Activated CD8-positive, alpha-beta T cell treated with anti-CD3 and anti-CD28 coated beads, Interleukin-2, amount 10 ng/mL, durations not matched to agents 7 days and 5 days (primary cell): Measurements from ENCODE around the gene HMGXB3. TPM values are rescaled to one million over a fixed set of nuclear protein-coding genes. Genes with fewer than 3 reads are reported as not detected.

Experiments used
- ATAC-seq: fragments of 150-1000 bp; cut with Tn5 transposase; one replicate; pipeline ENCODE4 v1.10.0; 2021; ENCODE audit warnings: moderate library complexity
- CTCF ChIA-PET: fragments of 350-600 bp; sonication (Branson Sonifier 250); formaldehyde crosslinking; loops from one replicate; lab custom pipeline; 2021; ENCODE audit warnings: antibody characterized with exemption; lab: Charles Lee
- POLR2A ChIA-PET: fragments of 350-600 bp; sonication (Branson Sonifier 250); formaldehyde crosslinking; loops from one replicate; lab custom pipeline; 2021; ENCODE audit warnings: antibody characterized with exemption; lab: Charles Lee
- DNase-seq: peaks from one replicate; pipeline ENCODE4 v3.0.0-alpha.2; 2020
- H3K27ac Mint-ChIP-seq: one replicate; pipeline ENCODE4 v1.8.0; 2021; ENCODE audit warnings: mild to moderate bottlenecking, mixed read lengths
- H3K27me3 Mint-ChIP-seq: one replicate; pipeline ENCODE4 v1.8.0; 2021; ENCODE audit warnings: low read depth, mixed read lengths
- H3K36me3 Mint-ChIP-seq: one replicate; pipeline ENCODE4 v1.8.0; 2021; ENCODE audit warnings: low read depth, mixed read lengths
- H3K4me1 Mint-ChIP-seq: one replicate; pipeline ENCODE4 v1.8.0; 2021; ENCODE audit warnings: low read depth, mixed read lengths
- H3K4me3 Mint-ChIP-seq: one replicate; pipeline ENCODE4 v1.8.0; 2021; ENCODE audit warnings: mild to moderate bottlenecking, mixed read lengths
- H3K9me3 Mint-ChIP-seq: one replicate; pipeline ENCODE4 v1.8.0; 2022; ENCODE audit warnings: mixed read lengths; ENCODE audit not compliant: insufficient read depth
- total RNA-seq, 2 experiments: library from RNA; stranded (reverse); gene quantifications; one replicate each; pipeline ENCODE4 v1.2.3, GENCODE V29; 2021

Gene HMGXB3
- total RNA-seq, 2 experiments from 2014 or later, result 36.5 to 37.5 TPM

DNA sequence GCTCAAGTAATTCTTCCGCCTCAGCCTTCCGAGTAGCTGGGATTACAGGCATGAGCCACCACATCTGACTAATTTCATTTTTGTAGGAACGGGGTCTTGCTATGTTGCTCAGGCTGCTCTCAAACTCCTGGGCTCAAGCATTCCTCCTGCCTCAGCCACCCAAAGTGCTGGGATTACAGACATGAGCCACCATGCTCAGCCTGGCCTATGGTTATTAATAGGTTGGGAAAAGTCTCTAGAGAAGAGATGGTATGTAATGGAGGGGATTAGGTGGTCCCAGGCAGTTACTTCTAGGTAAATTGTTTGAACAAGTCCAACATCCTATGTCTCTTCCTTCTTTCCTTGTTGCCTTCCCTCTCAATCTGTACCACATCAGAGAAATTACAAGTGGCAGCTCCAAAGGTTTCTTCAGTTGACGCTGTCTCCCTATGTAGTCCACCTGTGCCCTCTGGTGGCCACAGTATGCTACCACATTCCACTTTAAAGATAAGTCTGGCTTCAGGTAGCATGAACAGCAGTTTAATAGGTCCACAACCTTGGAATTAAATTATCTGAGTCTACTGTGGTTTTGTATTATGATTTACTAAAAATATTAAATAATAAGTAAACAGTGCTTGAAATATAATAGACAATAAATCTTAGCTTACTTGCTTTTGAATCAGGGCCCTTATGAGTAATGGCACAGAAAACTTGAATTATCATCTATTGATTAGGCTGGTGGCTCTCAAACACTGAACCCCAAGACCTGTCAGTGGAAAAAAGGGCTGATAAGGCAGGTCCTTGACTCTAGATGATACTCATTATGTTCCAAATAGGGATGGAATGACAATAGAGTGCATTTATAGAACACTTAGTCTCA lies 9.8 kb upstream of the HMGXB3 start:
- CTCF ChIA-PET, result interaction anchor here (0.6 to 5.1 kb wide), 28 partner anchors 8 to 372 kb away, joined by 3 to 155 read pairs (median 6); partner anchors contain the start of genes HMGXB3, SLC26A2 and TIGD6
- no peaks in the 10 kb centered on the region for H3K36me3 Mint-ChIP-seq
- H3K9me3 Mint-ChIP-seq, result no peaks in the 10 kb centered on the region
- no peak overlapping the region for H3K27ac Mint-ChIP-seq
- peak; percentile 85 for ATAC-seq
- peak; percentile 80 for DNase-seq
- POLR2A ChIA-PET, result interaction anchor here (0.6 to 0.9 kb wide), 2 partner anchors 153 to 157 kb away, joined by 3 read pairs; no protein-coding TSS in a partner anchor
- no peak overlapping the region for H3K4me3 Mint-ChIP-seq
- H3K4me1 Mint-ChIP-seq, result peaks cover 2% of the 10 kb centered on the region
- H3K27me3 Mint-ChIP-seq, result no peaks in the 10 kb centered on the region

- ATAC-seq (no peak), DNase-seq (no peak)
- Mint-ChIP-seq H3K9me3 (no peaks in the 10 kb centered on the region), H3K4me1 (peaks cover 2% of the 10 kb centered on the region), H3K27ac (no peak overlapping the region), H3K36me3 (no peaks in the 10 kb centered on the region), H3K4me3 (no peak overlapping the region), H3K27me3 (no peaks in the 10 kb centered on the region)
- CTCF ChIA-PET, result interaction anchor here (1.0 to 5.1 kb wide), 7 partner anchors 24 to 326 kb away, joined by 3 to 155 read pairs (median 15); partner anchors contain the start of gene SLC26A2
- POLR2A ChIA-PET, result no interaction called here
Observed at GRCh38 chr5:149993471-149993870, 7.1 kb upstream of the HMGXB3 start.

DNA sequence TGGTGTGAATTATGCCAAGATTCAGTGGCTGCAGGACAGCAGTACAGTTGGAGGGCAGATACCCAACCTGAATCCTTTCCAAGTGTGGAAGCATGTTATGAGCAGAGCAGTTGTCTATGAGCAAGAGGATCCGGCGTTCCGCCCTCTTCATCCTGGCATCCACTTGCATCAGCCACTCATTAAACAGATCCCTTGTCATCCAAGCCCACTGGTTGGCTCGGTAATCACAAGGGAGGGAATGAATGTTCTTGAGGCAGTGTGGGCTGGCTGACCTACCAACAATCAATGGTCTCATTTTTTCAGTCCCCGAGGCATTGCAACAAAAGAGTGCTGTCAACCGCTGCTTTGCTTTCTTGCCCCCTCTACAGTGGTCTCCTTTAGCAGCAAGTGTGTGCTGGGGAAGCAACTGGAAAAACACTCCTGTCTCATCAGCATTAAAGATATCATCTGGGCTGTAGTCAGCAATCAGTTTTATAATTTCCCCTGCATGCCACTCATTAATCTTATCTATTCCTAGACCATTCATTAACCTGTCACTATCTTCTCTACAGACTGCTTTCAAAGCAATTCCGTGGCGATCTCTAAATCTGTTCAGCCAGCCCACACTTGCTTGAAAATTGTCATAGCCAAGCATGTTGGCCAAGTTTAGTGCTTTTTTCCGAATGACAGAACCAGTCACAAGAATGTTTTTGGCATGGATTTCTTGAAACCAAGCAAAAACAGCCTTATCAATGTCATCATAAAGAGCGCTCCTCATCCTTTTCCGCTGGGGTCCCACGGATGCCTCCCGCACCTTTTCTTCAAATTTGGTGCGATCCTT lies 4.9 kb upstream of the HMGXB3 start:
- H3K9me3 Mint-ChIP-seq, result no peaks in the 10 kb centered on the region
- ChIA-PET POLR2A (no interaction called here), CTCF (interaction anchor here (0.9 to 1.6 kb wide), 3 partner anchors 158 to 168 kb away, joined by 3 to 6 read pairs (median 5); no protein-coding TSS in a partner anchor)
- H3K27me3 Mint-ChIP-seq, result no peaks in the 10 kb centered on the region
- peaks cover 13% of the 10 kb centered on the region for H3K4me1 Mint-ChIP-seq
- ATAC-seq (no peak), DNase-seq (no peak)
- no peaks in the 10 kb centered on the region for H3K36me3 Mint-ChIP-seq
- H3K27ac Mint-ChIP-seq, result no peak overlapping the region
- H3K4me3 Mint-ChIP-seq, result no peak overlapping the region

DNA sequence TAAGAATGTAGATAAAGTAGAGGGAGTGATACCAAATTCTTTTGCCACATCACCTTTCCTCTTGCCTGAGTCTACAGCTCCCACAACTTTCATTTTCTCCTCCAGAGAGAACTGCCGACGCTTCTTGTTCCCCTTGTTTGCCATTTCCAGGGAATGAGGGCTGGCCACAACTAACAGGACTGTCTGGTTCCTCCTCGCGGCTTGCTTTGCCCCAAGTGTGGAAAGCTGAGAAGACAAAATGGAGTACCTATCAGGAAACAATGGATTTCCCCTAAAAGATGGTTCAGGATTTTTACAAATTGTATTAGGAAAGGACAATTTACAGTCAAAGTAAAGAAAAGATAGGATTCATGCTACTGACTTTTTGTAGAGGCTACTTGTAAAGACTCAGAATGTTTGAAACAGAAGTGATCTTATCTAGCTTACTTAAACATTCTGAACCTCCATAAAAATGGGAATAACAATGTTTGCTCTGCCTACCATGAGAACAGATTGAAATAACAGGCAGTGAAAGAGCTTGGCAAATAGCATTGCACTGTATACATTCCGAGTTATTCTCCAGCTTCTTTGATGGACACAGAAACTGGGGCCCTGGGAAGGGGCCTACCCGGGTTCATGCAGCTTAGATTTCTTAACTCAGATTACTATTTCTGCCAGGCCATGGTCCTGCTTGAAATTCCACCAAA lies 4.2 kb upstream of the HMGXB3 start:
- H3K36me3 Mint-ChIP-seq, result no peaks in the 10 kb centered on the region
- peaks cover 13% of the 10 kb centered on the region for H3K4me1 Mint-ChIP-seq
- H3K27ac Mint-ChIP-seq, result no peak overlapping the region
- H3K27me3 Mint-ChIP-seq, result no peaks in the 10 kb centered on the region
- ChIA-PET CTCF (interaction anchor here (0.9 to 1.6 kb wide), 4 partner anchors 37 to 169 kb away, joined by 3 to 6 read pairs (median 6); partner anchors contain the start of gene SLC26A2), POLR2A (no interaction called here)
- no peak for ATAC-seq
- no peak overlapping the region for H3K4me3 Mint-ChIP-seq
- DNase-seq, result no peak
- H3K9me3 Mint-ChIP-seq, result no peaks in the 10 kb centered on the region

GRCh38 chr5:149998281-149998680 lies 2.3 kb upstream of the HMGXB3 start:
- peaks cover 11% of the 10 kb centered on the region for H3K36me3 Mint-ChIP-seq
- DNase-seq (no peak), ATAC-seq (no peak)
- ChIA-PET POLR2A (no interaction called here), CTCF (interaction anchor here (1.2 to 2.8 kb wide), 2 partner anchors 8 to 164 kb away, joined by 4 to 16 read pairs; no protein-coding TSS in a partner anchor)
- peaks cover 28% of the 10 kb centered on the region for H3K4me1 Mint-ChIP-seq
- no peak overlapping the region for H3K27ac Mint-ChIP-seq
- no peak overlapping the region for H3K4me3 Mint-ChIP-seq
- no peaks in the 10 kb centered on the region for H3K9me3 Mint-ChIP-seq
- no peaks in the 10 kb centered on the region for H3K27me3 Mint-ChIP-seq

GRCh38 chr5:149999359-149999758 lies 1.2 kb upstream of the HMGXB3 start:
- ChIA-PET POLR2A (interaction anchor here (1.4 kb wide), 1 partner anchor 245 kb away, joined by 3 read pairs; no protein-coding TSS in a partner anchor), CTCF (interaction anchor here (0.6 to 2.8 kb wide), 8 partner anchors 9 to 221 kb away, joined by 3 to 16 read pairs (median 4); partner anchors contain the start of gene SLC26A2)
- H3K4me3 Mint-ChIP-seq, result peak overlapping the region; percentile 94
- no peaks in the 10 kb centered on the region for H3K9me3 Mint-ChIP-seq
- ATAC-seq (no peak), DNase-seq (no peak)
- H3K4me1 Mint-ChIP-seq, result peaks cover 36% of the 10 kb centered on the region
- no peaks in the 10 kb centered on the region for H3K27me3 Mint-ChIP-seq
- H3K36me3 Mint-ChIP-seq, result peaks cover 19% of the 10 kb centered on the region
- H3K27ac Mint-ChIP-seq, result peak overlapping the region; percentile 96

DNA sequence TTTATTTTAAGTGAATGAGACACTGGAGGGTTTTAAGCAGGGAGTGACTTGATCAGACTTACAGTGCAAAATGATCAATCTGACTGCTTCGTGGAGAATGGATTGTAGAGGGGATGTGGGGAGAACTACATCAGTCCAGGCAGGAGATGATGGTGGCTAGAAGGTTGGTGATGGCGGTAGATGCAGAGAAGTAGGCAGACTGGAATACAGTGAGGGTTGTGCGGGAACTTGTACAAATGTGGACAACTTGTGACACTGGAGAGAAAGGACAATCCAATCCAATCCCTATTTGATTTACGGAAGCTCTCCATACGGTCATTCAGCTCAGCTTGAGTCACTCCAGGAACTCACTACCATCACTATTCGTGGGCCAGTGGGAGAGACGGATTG lies 678 bp upstream of the HMGXB3 start:
- POLR2A ChIA-PET, result interaction anchor here (0.8 to 2.3 kb wide), 9 partner anchors 22 to 245 kb away, joined by 3 to 14 read pairs (median 3); partner anchors contain the start of gene SLC26A2
- Mint-ChIP-seq H3K9me3 (no peaks in the 10 kb centered on the region), H3K27ac (peak overlapping the region; percentile 96), H3K4me1 (peaks cover 39% of the 10 kb centered on the region), H3K27me3 (no peaks in the 10 kb centered on the region), H3K36me3 (peaks cover 22% of the 10 kb centered on the region), H3K4me3 (peak overlapping the region; percentile 94)
- ATAC-seq (no peak), DNase-seq (peak; percentile 24)
- CTCF ChIA-PET, result interaction anchor here (1.0 to 2.8 kb wide), 9 partner anchors 9 to 219 kb away, joined by 3 to 16 read pairs (median 5); partner anchors contain the start of gene SLC26A2

GRCh38 chr5:150000990-150001659 lies 586 bp downstream of the HMGXB3 start:
- Mint-ChIP-seq H3K4me3 (peak overlapping the region; percentile 94), H3K4me1 (peaks cover 39% of the 10 kb centered on the region), H3K27me3 (no peaks in the 10 kb centered on the region), H3K27ac (peak overlapping the region; percentile 96), H3K36me3 (peaks cover 29% of the 10 kb centered on the region), H3K9me3 (no peaks in the 10 kb centered on the region)
- peak; percentile 61 for DNase-seq
- ChIA-PET CTCF (interaction anchor here (1.0 to 2.8 kb wide), 8 partner anchors 9 to 167 kb away, joined by 3 to 16 read pairs (median 4); partner anchors contain the start of gene SLC26A2), POLR2A (interaction anchor here (0.6 to 2.3 kb wide), 13 partner anchors 20 to 412 kb away, joined by 3 to 14 read pairs (median 3); partner anchors contain the start of genes CD74, PPARGC1B and SLC26A2)
- peak; percentile 36 for ATAC-seq

DNA sequence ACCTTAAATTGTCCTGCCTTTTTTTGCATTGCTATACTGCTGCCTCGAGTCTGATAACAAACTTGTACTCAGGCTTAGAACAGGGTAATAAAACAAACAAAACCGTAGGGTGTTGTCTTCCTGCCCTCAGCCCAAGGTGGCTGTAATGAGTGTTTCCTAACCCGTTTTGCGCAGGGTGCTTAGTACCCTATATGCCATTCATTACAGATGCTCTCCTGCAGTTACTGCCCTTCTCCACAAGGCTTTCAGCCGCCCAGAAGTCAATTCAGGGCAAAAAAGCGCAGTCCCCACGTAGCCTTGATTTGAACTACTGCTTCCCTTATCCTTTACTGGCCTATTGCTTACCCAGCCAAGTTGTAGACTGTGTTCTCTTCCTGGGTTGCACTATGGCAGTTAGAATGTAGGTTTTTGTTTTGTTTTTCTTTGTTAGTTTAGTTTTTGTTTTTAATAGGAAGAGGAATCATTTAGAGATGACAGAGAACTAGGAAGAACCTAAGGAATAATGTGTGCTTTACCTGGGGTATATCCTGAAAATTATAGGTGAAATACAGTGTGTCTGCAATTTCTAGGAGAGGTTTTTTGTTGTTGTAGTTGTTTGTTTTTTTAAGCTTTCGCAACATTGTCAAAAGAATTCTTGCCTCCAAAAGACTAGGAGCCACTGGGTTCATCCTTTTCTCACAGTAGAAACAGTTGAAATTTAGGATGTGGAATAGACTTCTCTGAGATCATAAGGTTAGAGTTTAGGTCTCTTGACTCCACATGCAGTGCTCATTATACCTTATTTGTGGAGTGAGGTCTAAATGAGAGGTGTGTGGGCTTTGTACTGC lies 1.3 kb downstream of the HMGXB3 start:
- POLR2A ChIA-PET, result interaction anchor here (0.7 to 2.3 kb wide), 5 partner anchors 39 to 272 kb away, joined by 3 to 14 read pairs (median 6); partner anchors contain the start of genes PPARGC1B and SLC26A2
- Mint-ChIP-seq H3K27me3 (no peaks in the 10 kb centered on the region), H3K4me1 (peaks cover 39% of the 10 kb centered on the region), H3K36me3 (peaks cover 35% of the 10 kb centered on the region), H3K27ac (peak overlapping the region; percentile 96), H3K9me3 (no peaks in the 10 kb centered on the region), H3K4me3 (peak overlapping the region; percentile 94)
- ATAC-seq (peak; percentile 77), DNase-seq (peak; percentile 81)
- CTCF ChIA-PET, result interaction anchor here (0.9 to 2.8 kb wide), 7 partner anchors 8 to 168 kb away, joined by 3 to 13 read pairs (median 3); partner anchors contain the start of gene SLC26A2
